ENCODE measurements around the gene TNRC6C. TPM values are rescaled to one million over a fixed set of nuclear protein-coding genes. Genes with fewer than 3 reads are reported as not detected.

The TNRC6C gene
- total RNA-seq, 1 donor from 2014 or later = 16.0 TPM

GRCh38 chr17:78019976-78020716, 61.6 kb downstream of the TNRC6C start:
- Mint-ChIP-seq H3K27ac (peak overlapping the region; percentile 68), H3K27me3 (no peaks in the 10 kb centered on the region), H3K36me3 (ENCODE audit: low read depth) (peaks cover 2% of the 10 kb centered on the region), H3K4me1 (peaks cover 26% of the 10 kb centered on the region), H3K9me3 (no peaks in the 10 kb centered on the region), H3K4me3 (peak overlapping the region; percentile 68)
- DNase-seq = no peak
- intact Hi-C loops (cut with micrococcal nuclease) = loop anchor here (2.0 to 5.0 kb wide), 2 partner anchors 61 to 232 kb away; partner anchors contain the start of gene TNRC6C

DNA sequence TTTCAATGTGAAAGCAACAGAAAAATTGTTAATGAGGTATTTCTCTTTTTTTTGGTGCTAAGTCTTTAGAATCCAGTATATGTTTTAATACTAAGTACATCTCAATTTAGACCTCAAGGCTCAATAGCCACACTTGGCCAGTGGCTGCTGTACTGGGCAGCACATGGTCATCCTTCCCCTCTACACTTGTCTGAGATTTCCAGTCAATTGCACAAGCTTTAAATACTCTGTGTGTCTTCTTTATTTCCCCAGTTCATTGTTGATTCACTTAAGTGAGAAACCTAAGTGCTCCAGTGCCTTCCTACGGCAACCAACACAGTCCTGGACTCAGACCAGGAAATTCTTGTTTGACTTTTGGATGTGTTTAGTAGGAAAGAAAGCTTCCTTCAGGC, 62.2 kb downstream of the TNRC6C start:
- Mint-ChIP-seq H3K27me3 (no peaks in the 10 kb centered on the region), H3K9me3 (no peaks in the 10 kb centered on the region), H3K36me3 (ENCODE audit: low read depth) (peaks cover 2% of the 10 kb centered on the region), H3K4me1 (peaks cover 26% of the 10 kb centered on the region), H3K4me3 (peak overlapping the region; percentile 17), H3K27ac (peak overlapping the region; percentile 68)
- no peak for DNase-seq
- intact Hi-C loops (cut with micrococcal nuclease) = loop anchor here (2.0 to 5.0 kb wide), 2 partner anchors 62 to 232 kb away; partner anchors contain the start of gene TNRC6C

DNA sequence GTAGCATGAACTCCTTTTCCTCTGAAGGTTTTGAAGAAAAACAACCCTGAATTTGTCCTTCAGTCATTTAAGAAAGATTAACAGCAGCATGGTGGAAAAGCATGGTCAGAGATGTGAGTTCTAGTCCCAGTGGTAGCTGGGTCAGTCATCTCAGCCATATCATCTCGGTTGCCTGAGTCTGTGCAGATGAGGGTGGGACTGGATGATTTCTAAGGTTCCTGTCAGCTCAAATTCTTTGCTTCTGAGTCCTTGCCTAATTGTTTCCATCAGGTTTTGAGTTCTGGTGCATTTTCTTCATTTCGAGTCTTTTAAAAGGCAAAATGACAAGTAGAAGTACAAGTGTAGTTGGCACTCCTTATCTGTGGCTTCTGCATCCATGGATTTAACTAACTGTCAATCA, 63.9 kb downstream of the TNRC6C start:
- Mint-ChIP-seq H3K27ac (no peak overlapping the region), H3K36me3 (ENCODE audit: low read depth) (peaks cover 2% of the 10 kb centered on the region), H3K4me3 (no peak overlapping the region), H3K27me3 (no peaks in the 10 kb centered on the region), H3K9me3 (no peaks in the 10 kb centered on the region), H3K4me1 (peaks cover 27% of the 10 kb centered on the region)
- DNase-seq = no peak
- intact Hi-C loops (cut with micrococcal nuclease) = loop anchor here (5.0 kb wide), 1 partner anchor 230 kb away; no protein-coding TSS in a partner anchor

DNA sequence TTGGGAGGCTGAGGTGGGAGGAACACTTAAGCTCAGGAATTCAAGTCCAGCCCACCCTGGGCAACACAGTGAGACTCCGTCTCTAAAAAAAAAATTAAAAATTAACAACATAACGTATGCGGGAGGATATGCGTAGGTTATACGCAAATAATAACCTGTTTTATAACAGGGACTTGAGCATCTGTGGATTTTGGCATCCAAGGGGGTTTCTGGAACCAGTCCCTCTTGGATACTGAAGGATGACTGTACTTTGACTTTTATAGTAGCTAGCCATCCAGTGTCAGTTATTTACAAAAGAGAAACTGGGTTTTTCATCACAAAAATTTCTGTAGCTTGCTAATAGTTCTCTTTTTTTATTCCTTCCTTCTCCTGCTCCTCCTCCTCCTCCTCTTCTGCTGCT, 64.5 kb downstream of the TNRC6C start:
- Mint-ChIP-seq H3K36me3 (ENCODE audit: low read depth) (peaks cover 3% of the 10 kb centered on the region), H3K27me3 (no peaks in the 10 kb centered on the region), H3K27ac (no peak overlapping the region), H3K4me3 (no peak overlapping the region), H3K9me3 (no peaks in the 10 kb centered on the region), H3K4me1 (peaks cover 30% of the 10 kb centered on the region)
- DNase-seq = no peak
- intact Hi-C loops (cut with micrococcal nuclease) = loop anchor here (5.0 kb wide), 1 partner anchor 229 kb away; no protein-coding TSS in a partner anchor

- no peak overlapping the region for H3K27ac Mint-ChIP-seq
Measured at GRCh38 chr17:78026381-78026780, 67.9 kb downstream of the TNRC6C start.

GRCh38 chr17:78027121-78027520, 68.6 kb downstream of the TNRC6C start:
- no peak for DNase-seq
- peaks cover 10% of the 10 kb centered on the region for H3K36me3 Mint-ChIP-seq (ENCODE audit: low read depth)
- no peak overlapping the region for H3K27ac Mint-ChIP-seq
- H3K27me3 Mint-ChIP-seq = no peaks in the 10 kb centered on the region
- peaks cover 12% of the 10 kb centered on the region for H3K4me1 Mint-ChIP-seq
- H3K9me3 Mint-ChIP-seq = no peaks in the 10 kb centered on the region
- H3K4me3 Mint-ChIP-seq = no peak overlapping the region
- intact Hi-C loops (cut with micrococcal nuclease) = no loop called here

More at GRCh38 chr17:78026381-78026780, 67.9 kb downstream of the TNRC6C start:
- Mint-ChIP-seq H3K4me3 (no peak overlapping the region), H3K27me3 (no peaks in the 10 kb centered on the region), H3K4me1 (peaks cover 14% of the 10 kb centered on the region), H3K36me3 (ENCODE audit: low read depth) (peaks cover 3% of the 10 kb centered on the region), H3K9me3 (no peaks in the 10 kb centered on the region)
- intact Hi-C loops (cut with micrococcal nuclease) = no loop called here
- no peak for DNase-seq

GRCh38 chr17:78029697-78030096, 71.2 kb downstream of the TNRC6C start:
- Mint-ChIP-seq H3K27me3 (no peaks in the 10 kb centered on the region), H3K4me3 (no peak overlapping the region), H3K4me1 (peaks cover 10% of the 10 kb centered on the region), H3K27ac (no peak overlapping the region), H3K9me3 (no peaks in the 10 kb centered on the region), H3K36me3 (ENCODE audit: low read depth) (peaks cover 20% of the 10 kb centered on the region)
- intact Hi-C loops (cut with micrococcal nuclease) = no loop called here
- DNase-seq = no peak

- H3K9me3 Mint-ChIP-seq = no peaks in the 10 kb centered on the region
- peaks cover 10% of the 10 kb centered on the region for H3K4me1 Mint-ChIP-seq
- H3K36me3 Mint-ChIP-seq (ENCODE audit: low read depth) = peaks cover 20% of the 10 kb centered on the region
- no peaks in the 10 kb centered on the region for H3K27me3 Mint-ChIP-seq
- H3K27ac Mint-ChIP-seq = no peak overlapping the region
- DNase-seq = no peak
- H3K4me3 Mint-ChIP-seq = no peak overlapping the region
- intact Hi-C loops (cut with micrococcal nuclease) = no loop called here
Measured at GRCh38 chr17:78031435-78031834, 72.9 kb downstream of the TNRC6C start.

DNA sequence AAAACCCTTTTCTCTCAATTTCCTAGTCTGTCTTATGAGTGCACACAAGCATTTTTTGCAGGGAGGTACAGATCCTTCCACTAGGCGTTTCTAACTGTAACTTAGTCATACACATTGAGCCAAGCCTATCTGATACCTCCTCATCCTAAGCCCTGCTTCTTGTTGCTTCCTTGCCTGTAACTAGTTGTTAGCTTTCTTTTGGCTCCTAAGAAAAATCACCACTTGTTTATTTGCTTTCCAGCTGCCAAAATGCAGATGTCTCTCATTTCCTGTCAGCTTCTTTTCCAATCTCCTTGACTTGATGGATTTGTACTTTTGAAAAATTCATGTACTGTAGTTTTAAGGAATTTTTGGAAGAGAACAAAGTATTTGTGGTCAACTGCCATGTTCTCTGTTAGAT, 73.7 kb downstream of the TNRC6C start:
- no peak for DNase-seq
- Mint-ChIP-seq H3K9me3 (no peaks in the 10 kb centered on the region), H3K36me3 (ENCODE audit: low read depth) (peaks cover 22% of the 10 kb centered on the region), H3K27ac (no peak overlapping the region), H3K27me3 (no peaks in the 10 kb centered on the region), H3K4me3 (no peak overlapping the region), H3K4me1 (peaks cover 10% of the 10 kb centered on the region)
- intact Hi-C loops (cut with micrococcal nuclease) = no loop called here

GRCh38 chr17:78034429-78035091, 76.1 kb downstream of the TNRC6C start:
- Mint-ChIP-seq H3K4me1 (peaks cover 3% of the 10 kb centered on the region), H3K4me3 (no peak overlapping the region), H3K9me3 (no peaks in the 10 kb centered on the region), H3K27ac (no peak overlapping the region), H3K36me3 (ENCODE audit: low read depth) (peaks cover 28% of the 10 kb centered on the region), H3K27me3 (no peaks in the 10 kb centered on the region)
- DNase-seq = no peak
- intact Hi-C loops (cut with micrococcal nuclease) = no loop called here

- Mint-ChIP-seq H3K9me3 (no peaks in the 10 kb centered on the region), H3K27ac (no peak overlapping the region), H3K36me3 (ENCODE audit: low read depth) (peaks cover 20% of the 10 kb centered on the region), H3K4me1 (peaks cover 7% of the 10 kb centered on the region), H3K27me3 (no peaks in the 10 kb centered on the region), H3K4me3 (no peak overlapping the region)
- no peak for DNase-seq
- intact Hi-C loops (cut with micrococcal nuclease) = no loop called here
Measured at GRCh38 chr17:78037280-78037679, 78.8 kb downstream of the TNRC6C start.

- Mint-ChIP-seq H3K4me3 (no peak overlapping the region), H3K27ac (no peak overlapping the region), H3K4me1 (peaks cover 5% of the 10 kb centered on the region), H3K36me3 (ENCODE audit: low read depth) (peaks cover 23% of the 10 kb centered on the region), H3K27me3 (no peaks in the 10 kb centered on the region), H3K9me3 (no peaks in the 10 kb centered on the region)
- no peak for DNase-seq
- intact Hi-C loops (cut with micrococcal nuclease) = no loop called here
Measured at GRCh38 chr17:78038748-78039288, 80.3 kb downstream of the TNRC6C start.

GRCh38 chr17:78039581-78039980, 81.1 kb downstream of the TNRC6C start:
- intact Hi-C loops (cut with micrococcal nuclease) = no loop called here
- Mint-ChIP-seq H3K4me1 (peaks cover 5% of the 10 kb centered on the region), H3K27ac (no peak overlapping the region), H3K9me3 (no peaks in the 10 kb centered on the region), H3K27me3 (no peaks in the 10 kb centered on the region), H3K4me3 (no peak overlapping the region), H3K36me3 (ENCODE audit: low read depth) (peaks cover 19% of the 10 kb centered on the region)
- no peak for DNase-seq
